ENCODE measurements around the gene SLC43A3.

DNA sequence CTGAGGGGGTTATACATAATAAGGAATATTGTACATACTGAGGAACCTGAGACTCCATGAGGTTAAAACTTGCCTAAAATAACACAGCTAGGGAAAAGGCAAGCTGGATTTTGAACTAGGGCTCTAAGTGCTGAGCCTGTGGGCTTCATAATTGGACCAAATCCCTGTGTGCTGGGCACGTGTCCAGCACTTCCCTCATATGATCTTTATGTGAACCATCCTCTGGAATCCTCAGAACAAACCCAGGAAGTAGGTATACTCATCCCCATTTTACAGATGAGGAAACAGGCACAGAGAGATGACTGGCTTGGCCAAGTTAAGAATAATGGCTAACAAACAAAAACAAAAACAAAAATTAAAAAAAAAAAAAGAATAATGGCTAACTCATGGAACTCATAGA, 48.3 kb upstream of the SLC43A3 start:
- TF ChIP-seq CTCF (IDR thresholded peaks at IDR 0.05 in 8 of 11, conservative IDR thresholded peaks at IDR 0.05 in 3 of 11) (no peak), POLR2AphosphoS5 (IDR thresholded peaks at IDR 0.05) (no peak), POLR2A (IDR thresholded peaks at IDR 0.05) (no peak)
